Peyer's patch (tissue), 4 donors: ENCODE data around the gene FFAR1.

Source experiments
- POLR2A ChIP-seq, 2 donors: fragments of 450-650 bp; IDR thresholded peaks; one replicate each; pipeline ENCODE4 v1.5.1; 2017; ENCODE audit warnings: antibody characterized with exemption in 2 of 2, mild to moderate bottlenecking in 2 of 2, moderate library complexity in 2 of 2
- TF ChIP-seq, protein P1 (sequence below), 6 experiments: fragments of 450-650 bp in 4 of 6; fragments of 200-600 bp in 2 of 6; sonication (generic) in 1 of 6; IDR thresholded peaks; one replicate each; pipeline ENCODE4 v1.5.1; 2017 to 2019; ENCODE audit warnings: antibody characterized with exemption in 6 of 6, mild to moderate bottlenecking in 3 of 6, moderate library complexity in 1 of 6

DNA sequence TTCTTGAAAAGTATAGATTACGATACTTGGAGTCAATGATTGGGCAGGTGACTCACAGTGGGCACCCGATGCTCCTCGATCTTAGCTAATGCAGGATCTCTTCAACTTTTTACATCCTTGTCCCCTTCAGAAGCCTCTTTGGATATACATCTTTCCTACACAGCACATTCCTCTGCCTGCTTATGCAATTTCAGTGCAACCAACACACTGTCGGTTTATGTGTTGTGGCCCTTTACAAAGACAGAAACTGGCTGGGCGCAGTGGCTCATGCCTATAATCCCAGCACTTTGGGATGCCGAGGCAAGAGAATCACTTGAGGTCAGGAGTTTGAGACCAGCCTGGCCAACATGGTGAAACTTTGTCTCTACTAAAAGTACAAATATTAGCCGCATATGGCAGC lies 25.8 kb downstream of the FFAR1 start:
- TF ChIP-seq, protein P1, sequence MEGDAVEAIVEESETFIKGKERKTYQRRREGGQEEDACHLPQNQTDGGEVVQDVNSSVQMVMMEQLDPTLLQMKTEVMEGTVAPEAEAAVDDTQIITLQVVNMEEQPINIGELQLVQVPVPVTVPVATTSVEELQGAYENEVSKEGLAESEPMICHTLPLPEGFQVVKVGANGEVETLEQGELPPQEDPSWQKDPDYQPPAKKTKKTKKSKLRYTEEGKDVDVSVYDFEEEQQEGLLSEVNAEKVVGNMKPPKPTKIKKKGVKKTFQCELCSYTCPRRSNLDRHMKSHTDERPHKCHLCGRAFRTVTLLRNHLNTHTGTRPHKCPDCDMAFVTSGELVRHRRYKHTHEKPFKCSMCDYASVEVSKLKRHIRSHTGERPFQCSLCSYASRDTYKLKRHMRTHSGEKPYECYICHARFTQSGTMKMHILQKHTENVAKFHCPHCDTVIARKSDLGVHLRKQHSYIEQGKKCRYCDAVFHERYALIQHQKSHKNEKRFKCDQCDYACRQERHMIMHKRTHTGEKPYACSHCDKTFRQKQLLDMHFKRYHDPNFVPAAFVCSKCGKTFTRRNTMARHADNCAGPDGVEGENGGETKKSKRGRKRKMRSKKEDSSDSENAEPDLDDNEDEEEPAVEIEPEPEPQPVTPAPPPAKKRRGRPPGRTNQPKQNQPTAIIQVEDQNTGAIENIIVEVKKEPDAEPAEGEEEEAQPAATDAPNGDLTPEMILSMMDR (IDR thresholded peaks at IDR 0.05): no peak
- no peak for TF ChIP-seq POLR2A (IDR thresholded peaks at IDR 0.05)
